Lower leg skin (tissue), 3 donors: ENCODE measurements around the gene GLG1.
"Not testable (repeated sequence)": the region's sequence is repeated elsewhere in the genome, so short reads cannot be mapped to it uniquely, and the experiment has no call there.

Source experiments
- CTCF ChIP-seq, 3 donors: fragments of 450-650 bp; IDR thresholded peaks; one replicate each; pipeline ENCODE4 v1.5.1; 2016; ENCODE audit warnings: antibody characterized with exemption in 3 of 3, mild to moderate bottlenecking in 3 of 3, moderate library complexity in 2 of 3
- POLR2A ChIP-seq, 2 donors: fragments of 450-650 bp; IDR thresholded peaks; one replicate each; pipeline ENCODE4 v1.6.1; 2016 to 2017; ENCODE audit warnings: antibody characterized with exemption in 2 of 2, mild to moderate bottlenecking in 1 of 2, moderate library complexity in 1 of 2

DNA sequence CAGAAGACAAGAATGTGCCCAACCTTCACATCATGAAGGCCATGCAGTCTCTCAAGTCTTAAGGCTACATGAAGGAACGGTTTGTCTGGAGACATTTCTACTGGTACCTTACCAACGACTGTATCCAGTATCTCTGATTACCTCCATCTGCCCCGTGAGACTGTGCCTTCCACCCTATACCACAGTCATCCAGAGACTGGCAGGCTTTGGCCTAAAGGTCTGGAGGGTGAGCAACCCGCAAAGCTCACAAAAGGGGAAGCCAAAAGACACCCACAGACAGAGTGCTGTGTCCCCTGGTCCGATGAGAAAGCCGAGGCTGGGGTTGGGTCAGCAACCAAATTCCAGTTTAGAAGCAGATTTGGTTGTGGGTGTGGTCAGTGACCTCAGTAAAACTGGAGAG, 54.6 kb downstream of the GLG1 start:
- TF ChIP-seq CTCF, POLR2A (IDR thresholded peaks at IDR 0.05): not testable (repeated sequence)
